Nephron (organoid): ENCODE results near the gene PKNOX2.

Experiments used
- H3K27ac Mint-ChIP-seq, 3 experiments: 2 replicates each; pipeline ENCODE4 v1.8.0; 2020; ENCODE audit warnings: mixed read lengths in 3 of 3, mild to moderate bottlenecking in 2 of 3, moderate library complexity in 1 of 3
- H3K27me3 Mint-ChIP-seq: 2 replicates; pipeline ENCODE4 v1.8.0; 2021; ENCODE audit warnings: low read depth, mild to moderate bottlenecking, moderate library complexity, mixed read lengths
- H3K36me3 Mint-ChIP-seq: 2 replicates; pipeline ENCODE4 v1.8.0; 2020; ENCODE audit warnings: low read depth, mixed read lengths
- H3K4me1 Mint-ChIP-seq: 2 replicates; pipeline ENCODE4 v1.8.0; 2020; ENCODE audit warnings: mixed read lengths
- H3K4me3 Mint-ChIP-seq, 3 experiments: 2 replicates each; pipeline ENCODE4 v1.8.0; 2020; ENCODE audit warnings: mild to moderate bottlenecking in 3 of 3, mixed read lengths in 3 of 3, moderate library complexity in 2 of 3
- H3K9me3 Mint-ChIP-seq: 2 replicates; pipeline ENCODE4 v1.8.0; 2020; ENCODE audit warnings: mixed read lengths
- CTCF ChIP-seq, 3 experiments: fragments of 200-600 bp; sonication (generic); IDR thresholded peaks; one replicate each; pipeline ENCODE4 v1.5.0; 2021; ENCODE audit warnings: antibody characterized with exemption in 3 of 3; ENCODE audit not compliant: unreplicated experiment in 3 of 3

The PKNOX2 gene

GRCh38 chr11:125303186-125303585 lies 138.6 kb downstream of the PKNOX2 start:
- no peak for TF ChIP-seq CTCF (IDR thresholded peaks at IDR 0.05; ENCODE audit: unreplicated experiment in 3 of 3)
- peak overlapping the region in 1 of 3 experiments; percentile 74 for H3K27ac Mint-ChIP-seq
- no peaks in the 10 kb centered on the region for H3K9me3 Mint-ChIP-seq
- peaks cover 4% of the 10 kb centered on the region for H3K36me3 Mint-ChIP-seq
- H3K27me3 Mint-ChIP-seq = no peaks in the 10 kb centered on the region
- peaks cover 65% of the 10 kb centered on the region for H3K4me1 Mint-ChIP-seq
- H3K4me3 Mint-ChIP-seq = no peak overlapping the region

DNA sequence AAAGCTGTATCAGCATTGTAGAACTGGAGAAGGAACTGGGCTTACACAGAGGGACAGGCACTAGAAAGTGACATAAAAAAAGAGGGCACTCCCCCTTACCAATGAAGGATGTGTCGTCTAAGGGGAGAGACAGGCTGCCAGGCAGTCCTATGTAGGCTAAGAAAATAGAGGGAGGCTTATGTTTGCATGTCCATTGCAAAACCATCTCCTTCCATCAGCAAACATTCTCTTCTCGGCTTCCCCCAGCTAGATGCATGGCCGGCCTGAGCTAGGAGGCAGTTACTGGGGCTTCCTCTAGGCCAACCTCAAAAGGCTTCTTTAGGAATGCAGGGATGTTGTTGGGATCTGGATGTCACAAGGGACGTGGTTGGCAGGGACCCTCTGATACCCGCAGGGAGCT lies 139.1 kb downstream of the PKNOX2 start:
- Mint-ChIP-seq H3K4me3 (no peak overlapping the region), H3K36me3 (peaks cover 4% of the 10 kb centered on the region), H3K27me3 (no peaks in the 10 kb centered on the region), H3K9me3 (no peaks in the 10 kb centered on the region), H3K4me1 (peaks cover 68% of the 10 kb centered on the region), H3K27ac (peak overlapping the region; percentile 59 to 74 (median 71))
- no peak for TF ChIP-seq CTCF (IDR thresholded peaks at IDR 0.05; ENCODE audit: unreplicated experiment in 3 of 3)

- TF ChIP-seq CTCF (IDR thresholded peaks at IDR 0.05; ENCODE audit: unreplicated experiment in 3 of 3) = no peak
- H3K27me3 Mint-ChIP-seq = no peaks in the 10 kb centered on the region
These were observed 139.6 kb downstream of the PKNOX2 start for GRCh38 chr11:125304136-125304535.

DNA sequence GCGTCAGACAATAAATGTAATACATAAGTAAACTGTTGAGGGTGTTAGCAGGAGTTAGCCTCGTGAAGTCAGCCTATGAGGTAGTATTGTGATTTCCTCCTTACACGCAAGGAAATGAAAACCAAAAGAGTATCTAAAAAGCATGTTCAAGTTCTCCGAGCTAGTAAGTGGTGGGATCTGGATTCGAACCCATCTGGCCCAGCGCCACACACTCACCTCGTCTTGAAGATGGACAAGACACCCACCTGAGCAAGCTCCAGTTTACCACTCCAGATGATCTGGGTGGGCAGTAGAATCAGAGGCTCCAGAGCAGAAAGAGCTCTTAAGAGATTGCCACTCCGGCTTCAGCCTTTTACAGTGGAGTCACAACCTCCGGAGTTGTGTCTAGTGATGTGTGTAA lies 140.3 kb downstream of the PKNOX2 start:
- peaks cover 9% of the 10 kb centered on the region for H3K36me3 Mint-ChIP-seq
- H3K4me1 Mint-ChIP-seq = peaks cover 66% of the 10 kb centered on the region
- H3K27ac Mint-ChIP-seq = peak overlapping the region in 2 of 3 experiments; percentile 59 to 63
- H3K27me3 Mint-ChIP-seq = no peaks in the 10 kb centered on the region
- no peak for TF ChIP-seq CTCF (IDR thresholded peaks at IDR 0.05; ENCODE audit: unreplicated experiment in 3 of 3)
- no peaks in the 10 kb centered on the region for H3K9me3 Mint-ChIP-seq
- H3K4me3 Mint-ChIP-seq = no peak overlapping the region

More at GRCh38 chr11:125304136-125304535, 139.6 kb downstream of the PKNOX2 start:
- Mint-ChIP-seq H3K27ac (peak overlapping the region; percentile 59 to 74 (median 71)), H3K4me3 (no peak overlapping the region), H3K36me3 (peaks cover 4% of the 10 kb centered on the region), H3K4me1 (peaks cover 68% of the 10 kb centered on the region), H3K9me3 (no peaks in the 10 kb centered on the region)

DNA sequence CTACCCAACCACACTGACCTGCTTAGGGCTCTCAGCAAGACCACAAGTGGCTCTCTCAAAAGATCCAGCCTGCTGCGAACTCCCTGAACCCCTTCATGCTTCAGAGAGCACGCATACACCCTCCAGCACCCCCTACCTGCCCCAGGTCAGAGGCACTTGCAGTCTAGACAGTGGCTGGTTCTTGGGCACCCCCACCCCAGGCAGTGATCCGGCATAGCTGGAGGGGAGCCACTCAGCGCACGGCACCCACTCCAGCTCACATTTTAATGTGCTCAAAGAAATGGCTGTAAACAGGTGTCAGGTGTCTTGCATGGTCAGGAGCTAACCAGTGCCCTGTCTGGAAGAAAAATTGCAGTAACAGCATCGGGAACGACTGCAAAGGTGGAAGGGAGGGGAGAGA lies 140.8 kb downstream of the PKNOX2 start:
- peaks cover 10% of the 10 kb centered on the region for H3K36me3 Mint-ChIP-seq
- H3K27me3 Mint-ChIP-seq = no peaks in the 10 kb centered on the region
- peak overlapping the region in 1 of 3 experiments; percentile 32 for H3K27ac Mint-ChIP-seq
- TF ChIP-seq CTCF (IDR thresholded peaks at IDR 0.05; ENCODE audit: unreplicated experiment in 3 of 3) = no peak
- no peaks in the 10 kb centered on the region for H3K9me3 Mint-ChIP-seq
- H3K4me1 Mint-ChIP-seq = peaks cover 61% of the 10 kb centered on the region
- no peak overlapping the region for H3K4me3 Mint-ChIP-seq

GRCh38 chr11:125306476-125306875 lies 141.9 kb downstream of the PKNOX2 start:
- no peak overlapping the region for H3K27ac Mint-ChIP-seq
- H3K27me3 Mint-ChIP-seq = no peaks in the 10 kb centered on the region
- peaks cover 60% of the 10 kb centered on the region for H3K4me1 Mint-ChIP-seq
- H3K36me3 Mint-ChIP-seq = peaks cover 10% of the 10 kb centered on the region
- TF ChIP-seq CTCF (IDR thresholded peaks at IDR 0.05; ENCODE audit: unreplicated experiment in 3 of 3) = no peak
- no peak overlapping the region for H3K4me3 Mint-ChIP-seq
- H3K9me3 Mint-ChIP-seq = no peaks in the 10 kb centered on the region
